GM13977 (cell line): ENCODE data around the gene SETX.

Source experiments
- DNase-seq: peaks from one replicate; pipeline ENCODE4 v3.0.0; 2012; ENCODE audit warnings: low spot score
- in situ Hi-C: fragments of 300-500 bp; cut with MboI; formaldehyde crosslinking; loops from one replicate; pipeline ENCODE4 v1.12.0; 2022; ENCODE audit warnings: low sequenced_read_pairs, low pct_unique_long_range_greater_than_20kb, mixed read lengths, inconsistent platforms; ENCODE audit not compliant: unreplicated experiment
- TF ChIP-seq, protein P1 (sequence below): IDR thresholded peaks from 2 replicates; pipeline ENCODE4 v1.5.1; 2012; ENCODE audit warnings: mild to moderate bottlenecking, control low read depth; ENCODE audit not compliant: insufficient read depth; ENCODE audit errors: extremely low read depth, missing control alignments

Gene SETX

DNA sequence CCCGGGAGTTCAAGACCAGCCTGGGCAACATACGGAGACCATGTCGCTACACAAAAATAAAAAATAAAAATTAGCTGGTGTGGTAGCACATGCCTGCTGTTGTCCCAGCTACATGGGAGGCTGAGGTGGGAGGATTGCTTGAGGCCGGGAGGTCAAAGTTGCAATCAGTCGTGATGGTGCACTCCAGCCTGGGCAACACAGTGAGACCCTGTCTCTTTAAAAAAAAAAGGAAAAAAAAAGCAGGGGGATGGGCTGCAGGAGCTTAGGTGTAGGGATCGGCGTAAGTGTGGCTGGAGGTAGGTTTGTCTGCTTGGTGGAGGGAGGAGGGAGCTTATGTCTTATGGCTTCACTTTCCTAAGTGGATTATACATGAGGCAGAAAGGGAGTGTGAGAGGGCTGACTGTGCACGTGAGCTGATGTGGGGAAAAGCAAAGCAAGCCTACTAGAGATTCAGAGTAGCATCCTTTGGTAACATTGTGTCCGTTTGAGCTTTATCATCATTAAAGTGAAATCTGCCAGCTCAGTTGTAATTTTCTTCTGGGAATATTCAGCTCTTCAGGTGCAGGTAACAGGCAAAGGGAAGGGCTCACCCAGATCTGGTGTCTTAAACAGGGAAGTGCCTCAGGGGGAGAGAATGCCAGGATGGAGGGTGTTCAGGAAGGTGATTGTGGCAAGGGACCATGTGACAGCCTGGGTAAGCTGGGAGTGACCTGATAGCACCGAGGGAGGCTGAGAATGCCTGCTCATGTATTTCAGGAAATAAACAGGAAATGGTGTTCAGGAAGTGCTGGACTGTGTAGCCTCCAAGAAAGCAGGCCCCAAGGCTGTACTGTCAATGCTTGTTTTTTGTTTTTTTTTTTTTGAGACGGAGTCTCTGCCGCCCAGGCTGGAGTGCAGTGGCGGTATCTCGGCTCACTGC is 17.6 kb upstream of the SETX start:
- in situ Hi-C loops = no loop called here
- no peak for DNase-seq
- TF ChIP-seq, protein P1, sequence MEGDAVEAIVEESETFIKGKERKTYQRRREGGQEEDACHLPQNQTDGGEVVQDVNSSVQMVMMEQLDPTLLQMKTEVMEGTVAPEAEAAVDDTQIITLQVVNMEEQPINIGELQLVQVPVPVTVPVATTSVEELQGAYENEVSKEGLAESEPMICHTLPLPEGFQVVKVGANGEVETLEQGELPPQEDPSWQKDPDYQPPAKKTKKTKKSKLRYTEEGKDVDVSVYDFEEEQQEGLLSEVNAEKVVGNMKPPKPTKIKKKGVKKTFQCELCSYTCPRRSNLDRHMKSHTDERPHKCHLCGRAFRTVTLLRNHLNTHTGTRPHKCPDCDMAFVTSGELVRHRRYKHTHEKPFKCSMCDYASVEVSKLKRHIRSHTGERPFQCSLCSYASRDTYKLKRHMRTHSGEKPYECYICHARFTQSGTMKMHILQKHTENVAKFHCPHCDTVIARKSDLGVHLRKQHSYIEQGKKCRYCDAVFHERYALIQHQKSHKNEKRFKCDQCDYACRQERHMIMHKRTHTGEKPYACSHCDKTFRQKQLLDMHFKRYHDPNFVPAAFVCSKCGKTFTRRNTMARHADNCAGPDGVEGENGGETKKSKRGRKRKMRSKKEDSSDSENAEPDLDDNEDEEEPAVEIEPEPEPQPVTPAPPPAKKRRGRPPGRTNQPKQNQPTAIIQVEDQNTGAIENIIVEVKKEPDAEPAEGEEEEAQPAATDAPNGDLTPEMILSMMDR = no peak

DNA sequence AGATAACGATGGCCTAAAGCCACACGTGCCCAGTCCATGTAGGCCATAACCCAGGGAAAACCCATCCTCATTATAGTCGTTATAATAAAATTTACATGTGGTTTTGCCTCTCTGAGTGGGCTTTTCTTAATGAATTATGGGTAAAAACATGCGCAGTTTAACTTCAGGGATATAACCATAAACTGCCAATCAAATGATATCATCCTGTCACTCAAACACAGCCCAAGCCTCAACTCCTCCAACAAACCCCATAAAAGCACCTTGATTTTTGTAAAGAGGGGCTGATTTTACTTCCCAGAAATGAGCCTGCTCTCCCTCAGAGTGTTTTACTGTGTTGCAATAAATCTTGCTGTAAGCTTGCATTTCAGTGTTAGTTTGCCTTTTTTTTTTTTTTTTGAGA is 15.8 kb upstream of the SETX start:
- no peak for DNase-seq
- in situ Hi-C loops = no loop called here
- TF ChIP-seq, protein P1 = no peak

DNA sequence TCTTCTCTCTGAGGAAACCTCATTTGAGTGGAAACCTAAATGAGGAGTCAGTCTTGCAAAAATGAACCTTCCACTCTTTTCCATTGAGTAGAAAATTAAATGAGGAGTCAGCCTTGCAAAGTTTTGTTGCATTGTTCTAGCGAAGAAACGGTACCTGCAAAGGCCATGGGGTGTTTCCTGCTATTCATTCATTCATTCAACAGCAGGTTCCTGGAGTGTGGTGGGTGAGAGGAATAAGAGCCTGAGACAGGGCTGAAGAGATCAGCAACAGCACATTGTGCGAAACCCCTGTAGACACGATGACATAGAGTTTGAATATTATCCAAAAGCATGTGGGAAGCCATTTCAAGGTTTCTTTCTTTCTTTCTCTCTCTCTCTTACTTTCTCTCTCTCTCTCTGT is 14.6 kb upstream of the SETX start:
- TF ChIP-seq, protein P1 = no peak
- in situ Hi-C loops = no loop called here
- no peak for DNase-seq

DNA sequence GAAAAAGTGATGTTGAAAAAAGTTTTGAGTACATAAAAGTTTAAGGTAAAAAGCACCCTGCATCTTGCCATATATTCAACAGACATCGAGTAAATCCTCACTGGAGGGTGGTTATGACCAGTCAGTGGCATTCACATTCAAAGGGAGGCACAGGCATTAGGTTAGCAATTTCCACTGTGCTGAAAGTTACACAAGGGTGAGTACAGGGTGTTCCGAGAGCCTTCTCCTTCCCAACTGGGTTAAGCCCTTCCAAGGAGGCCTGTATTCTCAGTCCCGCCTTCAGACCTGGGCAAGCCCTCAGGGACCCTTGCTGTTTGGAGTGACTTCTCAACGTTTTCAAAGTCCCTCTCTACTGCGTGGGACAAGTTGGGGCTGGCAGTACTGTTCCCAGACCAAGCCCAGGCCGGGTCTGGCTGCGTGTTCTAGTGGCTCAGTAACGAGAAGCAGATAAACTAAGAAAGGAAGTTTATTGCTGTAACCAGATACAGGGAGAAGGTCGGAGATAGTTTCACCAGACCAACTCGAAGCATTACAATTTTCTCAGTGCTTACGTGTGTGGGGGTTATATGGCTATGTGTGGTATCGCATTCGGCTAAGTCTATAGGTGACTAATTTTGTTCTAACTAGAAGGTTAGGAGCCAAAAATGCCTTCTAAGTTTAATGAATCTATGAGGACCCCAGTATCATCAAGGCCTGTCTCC is 13.0 kb upstream of the SETX start:
- no peak for DNase-seq
- in situ Hi-C loops = no loop called here
- TF ChIP-seq, protein P1 = no peak

DNA sequence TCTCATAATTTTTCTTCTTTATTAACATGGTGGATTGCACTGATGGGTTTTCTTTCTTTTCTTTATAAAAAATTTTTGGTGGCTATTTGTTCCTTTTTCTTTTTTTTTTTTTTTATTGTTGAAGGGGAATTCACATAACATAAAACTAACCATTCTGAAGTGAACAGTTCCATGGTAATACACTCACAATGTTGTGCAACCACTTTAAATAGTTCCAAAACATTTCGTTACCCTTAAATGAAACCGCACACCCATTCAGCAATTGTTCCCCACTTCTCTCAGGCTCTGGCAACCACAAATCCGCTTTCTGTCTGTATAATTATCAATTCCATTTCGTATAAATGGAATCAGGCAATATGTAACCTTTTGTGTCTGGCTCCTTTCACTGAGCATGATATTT is 11.7 kb upstream of the SETX start:
- in situ Hi-C loops = no loop called here
- DNase-seq = no peak
- TF ChIP-seq, protein P1 = no peak

DNA sequence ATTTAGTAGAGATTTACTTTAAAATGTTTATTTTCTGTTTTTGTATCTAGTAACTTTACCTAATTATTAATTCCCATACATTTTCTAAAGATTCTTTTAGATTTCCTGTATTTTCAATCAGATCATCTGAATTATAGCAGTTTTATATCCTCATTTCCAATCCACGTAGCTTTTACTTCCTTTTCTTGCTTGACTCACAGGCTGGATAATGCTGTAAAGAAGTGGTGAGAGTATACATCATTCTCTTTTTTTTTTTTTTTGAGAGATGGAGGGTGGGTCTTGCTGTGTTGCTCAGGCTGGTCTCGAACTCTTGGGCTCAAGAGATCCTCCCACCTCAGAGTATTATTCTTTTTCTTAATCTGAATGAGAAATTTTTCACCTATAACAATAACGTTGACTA is 11.2 kb upstream of the SETX start:
- in situ Hi-C loops = no loop called here
- TF ChIP-seq, protein P1 = no peak
- no peak for DNase-seq
